GM23248 (cell line): ENCODE results near the gene PHPT1. TPM values are rescaled to one million over a fixed set of nuclear protein-coding genes. Genes with fewer than 3 reads are reported as not detected.

ENCODE experiments used
- DNase-seq: peaks from one replicate; pipeline ENCODE4 v3.0.0-alpha.2; 2015
- H2AFZ ChIP-seq: fragments of 200-600 bp; sonication (generic); 2 replicates; pipeline ENCODE4 v1.6.1; 2016; ENCODE audit warnings: antibody characterized with exemption
- H3F3A ChIP-seq: fragments of 200-600 bp; sonication (generic); 2 replicates; pipeline ENCODE4 v1.6.1; 2016; ENCODE audit warnings: mild to moderate bottlenecking, antibody characterized with exemption, mixed run types; ENCODE audit not compliant: insufficient read depth
- H3K27ac ChIP-seq: fragments of 200-600 bp; sonication (generic); 2 replicates; pipeline ENCODE4 v1.5.1; 2016; ENCODE audit warnings: mild to moderate bottlenecking
- H3K27me3 ChIP-seq: fragments of 200-600 bp; sonication (generic); replicated peaks from 2 replicates; pipeline ENCODE4 v1.6.1; 2016; ENCODE audit warnings: mild to moderate bottlenecking; ENCODE audit not compliant: insufficient read depth
- H3K36me3 ChIP-seq: fragments of 200-600 bp; sonication (generic); 2 replicates; pipeline ENCODE4 v1.6.1; 2016; ENCODE audit warnings: low read depth, mild to moderate bottlenecking
- H3K4me1 ChIP-seq: fragments of 200-600 bp; sonication (generic); 2 replicates; pipeline ENCODE4 v1.6.1; 2016; ENCODE audit warnings: mild to moderate bottlenecking; ENCODE audit not compliant: insufficient read depth
- H3K4me2 ChIP-seq: fragments of 200-600 bp; sonication (generic); one replicate; pipeline ENCODE4 v1.6.1; 2016; ENCODE audit warnings: mild to moderate bottlenecking; ENCODE audit not compliant: unreplicated experiment
- H3K4me3 ChIP-seq: fragments of 200-600 bp; sonication (generic); 2 replicates; pipeline ENCODE4 v1.5.1; 2016; ENCODE audit warnings: mild to moderate bottlenecking
- H3K79me2 ChIP-seq: fragments of 200-600 bp; sonication (generic); 2 replicates; pipeline ENCODE4 v1.6.1; 2016; ENCODE audit warnings: mild to moderate bottlenecking; ENCODE audit not compliant: insufficient read depth
- H3K9ac ChIP-seq: fragments of 200-600 bp; sonication (generic); 2 replicates; pipeline ENCODE4 v1.6.1; 2016; ENCODE audit warnings: mild to moderate bottlenecking
- H3K9me2 ChIP-seq: fragments of 200-600 bp; sonication (generic); 2 replicates; pipeline ENCODE4 v1.6.1; 2016; ENCODE audit warnings: mixed run types, mild to moderate bottlenecking, moderate library complexity; ENCODE audit not compliant: insufficient read depth
- H3K9me3 ChIP-seq: fragments of 200-600 bp; sonication (generic); one replicate; pipeline ENCODE4 v1.6.1; 2017; ENCODE audit warnings: low read depth
- H4K20me1 ChIP-seq: fragments of 200-600 bp; sonication (generic); 2 replicates; pipeline ENCODE4 v1.6.0; 2016; ENCODE audit not compliant: insufficient read depth
- EZH2 ChIP-seq: fragments of 200-600 bp; sonication (generic); IDR thresholded peaks from 2 replicates; pipeline ENCODE4 v1.6.1; 2018; ENCODE audit warnings: antibody characterized with exemption, mild to moderate bottlenecking; ENCODE audit not compliant: insufficient read depth, poor library complexity, severe bottlenecking
- EZH2phosphoT487 ChIP-seq: fragments of 200-600 bp; sonication (generic); IDR thresholded peaks from 2 replicates; pipeline ENCODE4 v1.6.1; 2018; ENCODE audit warnings: antibody characterized with exemption, moderate library complexity, mild to moderate bottlenecking, low read depth; ENCODE audit not compliant: insufficient read depth
- WGBS, 2 experiments: methylation state at CpG; one replicate each; pipeline ENCODE4 v1.1.6; 2015 to 2017; ENCODE audit warnings: low lambda C conversion rate in 2 of 2, low coverage in 1 of 2; ENCODE audit errors: missing lambda C conversion rate in 2 of 2; 5-methylcytosine and 5-hydroxymethylcytosine counted together
- in situ Hi-C: fragments of 300-500 bp; cut with MboI; formaldehyde crosslinking; loops from 2 replicates; pipeline ENCODE4 v1.15.0; 2020
- polyA plus RNA-seq: library from polyadenylated mRNA; unstranded; fragments of >200 nt; fragmentation: Nextera tagmentation; extraction: Ambion mirVana; gene quantifications from 2 replicates; pipeline ENCODE4 v1.2.1, GENCODE V29; 2016
- total RNA-seq: library from RNA; depleted of rRNA; stranded (reverse); fragments of >200 nt; shearing (Covaris generic); gene quantifications from 2 replicates; pipeline ENCODE4 v1.2.3, GENCODE V29; 2014

PHPT1 gene
- total and polyA plus RNA-seq, 2 experiments from 2014 or later = 84.6 to 302 TPM

DNA sequence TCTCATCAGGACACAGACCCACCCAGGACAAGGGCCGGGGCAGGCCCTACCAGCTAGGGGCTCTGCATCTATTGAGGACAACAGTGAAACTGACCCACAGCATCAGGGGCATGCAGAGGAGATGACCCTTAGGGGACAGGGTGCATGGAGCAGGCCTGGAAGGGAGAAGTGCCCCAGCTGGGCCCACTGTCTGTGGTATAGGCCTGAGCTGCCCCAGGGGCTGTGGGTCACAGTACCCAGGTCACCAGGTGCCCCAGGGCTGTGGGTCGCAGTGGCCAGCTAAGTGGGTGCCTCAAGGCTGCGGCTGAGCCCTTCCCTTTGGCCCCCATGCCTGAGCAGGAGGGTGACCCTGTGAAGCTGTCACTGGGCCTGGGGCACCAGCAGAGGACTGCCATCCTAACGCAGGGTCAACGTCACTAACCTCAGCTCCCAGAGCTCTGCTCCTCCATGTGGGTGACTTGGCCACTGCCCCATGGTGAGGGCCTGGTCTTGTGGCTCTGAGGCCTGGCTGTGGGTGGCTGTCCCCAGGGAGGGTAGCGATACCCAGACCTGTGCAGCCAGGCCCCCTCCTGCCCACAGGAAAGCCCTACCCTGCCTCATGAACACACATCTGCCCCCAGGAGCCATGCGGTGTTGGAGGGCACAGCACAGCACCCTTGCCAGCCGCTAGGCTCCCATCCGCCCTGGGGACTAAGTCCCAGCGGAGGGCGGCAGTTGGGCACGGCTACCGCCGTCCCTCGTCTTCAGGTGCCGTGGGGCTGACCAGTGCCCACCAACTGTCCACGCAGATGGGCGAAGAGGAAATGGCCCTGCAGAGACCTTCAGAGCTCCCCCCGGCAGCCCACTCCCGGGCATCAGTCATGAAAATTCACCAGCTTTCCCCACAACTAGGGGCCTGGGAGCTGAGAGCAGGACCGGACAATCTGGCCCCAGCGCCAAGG, 12.0 kb downstream of the PHPT1 start:
- in situ Hi-C loops = no loop called here
- Histone ChIP-seq H3K36me3 (peaks cover 6% of the 10 kb centered on the region), H3K27me3 (no peaks in the 10 kb centered on the region), H3K9ac (no peak overlapping the region), H3K4me3 (no peak overlapping the region), H3K4me2 (no peak overlapping the region), H3K9me2 (no peaks in the 10 kb centered on the region), H4K20me1 (no peaks in the 10 kb centered on the region), H3K9me3 (no peaks in the 10 kb centered on the region), H2AFZ (no peak overlapping the region), H3K27ac (no peak overlapping the region), H3F3A (no peaks in the 10 kb centered on the region), H3K79me2 (peaks cover 34% of the 10 kb centered on the region), H3K4me1 (peaks cover 9% of the 10 kb centered on the region)
- no peak for DNase-seq
- WGBS, 2 experiments = 89 to 90% methylated on average over 21 of the region's 22 CpGs
- TF ChIP-seq EZH2 (no peak), EZH2phosphoT487 (no peak)

DNA sequence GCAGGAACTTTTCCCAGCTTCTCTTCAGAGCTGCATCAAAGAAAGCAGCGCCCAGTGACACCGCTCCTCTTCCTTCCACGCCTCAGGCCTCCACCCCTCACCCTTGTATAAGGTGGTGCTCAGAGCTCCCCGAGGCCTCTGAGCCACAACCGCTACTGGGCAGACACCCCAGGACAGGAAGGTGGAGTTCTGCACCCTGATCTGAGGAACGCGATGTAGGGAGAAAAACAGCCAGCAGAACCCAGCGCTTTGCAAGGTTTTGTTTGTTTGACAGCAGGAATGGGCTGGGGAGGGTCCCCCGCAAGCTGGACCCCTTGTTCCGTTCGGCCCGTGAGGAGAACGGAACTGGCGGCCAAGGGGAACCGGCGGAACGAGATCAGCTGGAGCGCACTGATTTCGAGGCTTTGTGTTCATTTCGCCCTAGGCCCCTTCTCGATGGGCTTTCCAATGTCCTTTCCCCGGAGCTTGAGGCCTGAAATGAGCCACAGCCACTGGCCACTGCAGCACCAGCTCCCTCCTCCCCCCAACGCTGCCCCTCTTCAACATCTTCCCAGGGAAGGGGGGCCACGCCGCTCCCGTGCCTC, 12.8 kb downstream of the PHPT1 start:
- H3K9me3 ChIP-seq = no peaks in the 10 kb centered on the region
- H3K9ac ChIP-seq = no peak overlapping the region
- no peaks in the 10 kb centered on the region for H3F3A ChIP-seq
- H3K4me3 ChIP-seq = no peak overlapping the region
- H2AFZ ChIP-seq = no peak overlapping the region
- 95 to 97% methylated on average over 26 of the region's 26 CpGs for WGBS, 2 experiments
- TF ChIP-seq EZH2 (no peak), EZH2phosphoT487 (no peak)
- in situ Hi-C loops = no loop called here
- H3K36me3 ChIP-seq = peaks cover 6% of the 10 kb centered on the region
- H3K79me2 ChIP-seq = peaks cover 39% of the 10 kb centered on the region
- no peak for DNase-seq
- no peak overlapping the region for H3K27ac ChIP-seq
- peaks cover 13% of the 10 kb centered on the region for H3K4me1 ChIP-seq
- H3K27me3 ChIP-seq = no peaks in the 10 kb centered on the region
- H3K4me2 ChIP-seq = no peak overlapping the region
- H4K20me1 ChIP-seq = no peaks in the 10 kb centered on the region
- H3K9me2 ChIP-seq = no peaks in the 10 kb centered on the region

DNA sequence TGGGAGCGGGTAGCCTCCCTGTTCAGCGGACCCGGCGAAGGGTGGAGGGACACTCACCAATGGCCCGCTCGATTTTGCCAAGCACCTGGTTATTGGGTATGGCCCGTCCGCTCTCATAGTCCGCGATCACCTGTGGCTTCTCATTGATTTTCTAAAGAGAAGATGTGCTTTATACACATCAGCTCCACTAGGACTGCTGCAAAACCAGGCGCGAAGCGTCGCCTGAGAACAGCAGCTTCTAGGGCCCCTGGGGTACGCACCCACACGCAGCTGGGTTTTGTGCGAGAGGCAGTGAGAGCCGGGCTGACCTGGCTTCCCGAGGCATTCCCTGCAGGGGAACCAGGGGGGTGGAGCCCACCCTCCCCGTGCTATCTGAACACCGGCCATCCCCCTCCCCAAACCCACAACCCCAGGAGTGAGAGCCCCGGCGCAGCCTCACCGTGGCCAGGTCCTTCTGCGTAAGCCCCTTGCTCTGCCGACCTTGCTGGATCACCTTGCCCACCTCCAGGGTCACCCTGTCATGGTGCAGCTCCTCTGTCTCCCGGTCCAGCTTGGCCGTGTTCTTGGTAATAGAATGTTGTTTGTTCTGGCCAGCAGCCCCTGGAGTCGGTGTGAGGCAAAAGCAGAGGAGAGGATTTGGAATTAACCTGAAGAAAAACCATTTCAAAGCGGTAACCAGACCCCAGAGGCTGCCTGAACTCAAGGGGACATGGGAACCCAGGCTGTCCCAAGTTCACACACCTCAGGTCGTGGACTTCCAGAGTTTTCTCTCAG, 13.8 kb downstream of the PHPT1 start:
- no peak overlapping the region for H3K4me3 ChIP-seq
- peaks cover 46% of the 10 kb centered on the region for H3K79me2 ChIP-seq
- peaks cover 6% of the 10 kb centered on the region for H3K36me3 ChIP-seq
- no peak overlapping the region for H3K9ac ChIP-seq
- TF ChIP-seq EZH2phosphoT487 (no peak), EZH2 (no peak)
- WGBS, 2 experiments = 94 to 96% methylated on average over 24 to 31 of the region's 31 CpGs
- no peak overlapping the region for H2AFZ ChIP-seq
- no peak overlapping the region for H3K27ac ChIP-seq
- no peak overlapping the region for H3K4me2 ChIP-seq
- peaks cover 15% of the 10 kb centered on the region for H3K4me1 ChIP-seq
- H3K9me2 ChIP-seq = no peaks in the 10 kb centered on the region
- no peak for DNase-seq
- H4K20me1 ChIP-seq = no peaks in the 10 kb centered on the region
- in situ Hi-C loops = no loop called here
- no peaks in the 10 kb centered on the region for H3K27me3 ChIP-seq
- H3K9me3 ChIP-seq = no peaks in the 10 kb centered on the region
- H3F3A ChIP-seq = no peaks in the 10 kb centered on the region

GRCh38 chr9:136863623-136864273, 14.5 kb downstream of the PHPT1 start:
- Histone ChIP-seq H4K20me1 (no peaks in the 10 kb centered on the region), H3K79me2 (peaks cover 46% of the 10 kb centered on the region), H3K36me3 (peaks cover 6% of the 10 kb centered on the region), H3K4me1 (peaks cover 15% of the 10 kb centered on the region), H3K4me2 (no peak overlapping the region), H3K9me3 (no peaks in the 10 kb centered on the region), H3F3A (no peaks in the 10 kb centered on the region), H3K4me3 (no peak overlapping the region), H3K27ac (no peak overlapping the region), H3K27me3 (no peaks in the 10 kb centered on the region), H3K9me2 (no peaks in the 10 kb centered on the region), H3K9ac (no peak overlapping the region), H2AFZ (no peak overlapping the region)
- TF ChIP-seq EZH2phosphoT487 (no peak), EZH2 (no peak)
- no peak for DNase-seq
- in situ Hi-C loops = no loop called here
- 92 to 94% methylated on average over 12 of the region's 12 CpGs for WGBS, 2 experiments
